ENCODE data around the gene ABCB6.

- TF ChIP-seq EZH2 (IDR thresholded peaks at IDR 0.05; ENCODE audit: borderline replicate concordance, low read length) (no peak), CTCF (conservative IDR thresholded peaks at IDR 0.05 in 1 of 2, IDR thresholded peaks at IDR 0.05 in 1 of 2; ENCODE audit: extremely low read depth in 1 of 2, insufficient read depth in 1 of 2, low read depth in 1 of 2, low read length in 2 of 2) (peak in 1 of 2 donors; percentile 36)
These were observed 33.3 kb upstream of the ABCB6 start for GRCh38 chr2:219252084-219252483.
